Measurements from ENCODE around the gene PSMB10.

GRCh38 chr16:67922221-67922620, 14.4 kb downstream of the PSMB10 start:
- TF ChIP-seq CTCF (IDR thresholded peaks at IDR 0.05) (no peak), POLR2A (IDR thresholded peaks at IDR 0.05) (no peak)
